Stimulated activated naive B cell treated with anti-CD40 and anti-IgM and Interleukin-4, amounts not matched to agents 10 μg/mL and 1 μg/mL and 100 μg/mL, for 72 hours (primary cell): ENCODE results near the gene LRRK1.

Experiments used
- ATAC-seq, 2 donors: fragments of 150-1000 bp; cut with Tn5 transposase; replicated peaks; 2 replicates each; pipeline ENCODE4 v1.10.0; 2021; ENCODE audit warnings: moderate library complexity in 1 of 2
- DNase-seq: peaks from one replicate; pipeline ENCODE4 v3.0.0; 2021
- H3K27ac Mint-ChIP-seq: one replicate; pipeline ENCODE4 v1.8.0; 2022; ENCODE audit warnings: mild to moderate bottlenecking, mixed read lengths
- H3K27me3 Mint-ChIP-seq, 2 donors: one replicate each; pipeline ENCODE4 v1.8.0; 2022; ENCODE audit warnings: mixed read lengths in 2 of 2
- H3K36me3 Mint-ChIP-seq, 2 donors: one replicate each; pipeline ENCODE4 v1.8.0; 2022; ENCODE audit warnings: mixed read lengths in 2 of 2, mild to moderate bottlenecking in 1 of 2
- H3K4me1 Mint-ChIP-seq, 2 donors: one replicate each; pipeline ENCODE4 v1.8.0; 2022; ENCODE audit warnings: mixed read lengths in 2 of 2, mild to moderate bottlenecking in 1 of 2
- H3K4me3 Mint-ChIP-seq, 2 donors: one replicate each; pipeline ENCODE4 v1.8.0; 2022; ENCODE audit warnings: mild to moderate bottlenecking in 2 of 2, mixed read lengths in 2 of 2, moderate library complexity in 1 of 2
- H3K9me3 Mint-ChIP-seq, 2 donors: one replicate each; pipeline ENCODE4 v1.8.0; 2022; ENCODE audit warnings: mixed read lengths in 2 of 2, mild to moderate bottlenecking in 1 of 2

The LRRK1 gene

GRCh38 chr15:101111570-101112262, 192.6 kb downstream of the LRRK1 start:
- DNase-seq (no peak), ATAC-seq (no peak)
- Mint-ChIP-seq H3K27me3 (peaks cover 7 to 11% of the 10 kb centered on the region in 2 donors), H3K27ac (no peak overlapping the region), H3K36me3 (peaks cover 2 to 3% of the 10 kb centered on the region in 2 donors), H3K4me3 (peak overlapping the region in 1 of 2 donors; percentile 23), H3K9me3 (peaks cover 0 to 4% of the 10 kb centered on the region in 2 donors), H3K4me1 (peaks cover 9 to 15% of the 10 kb centered on the region in 2 donors)

GRCh38 chr15:101112336-101113113, 193.4 kb downstream of the LRRK1 start:
- Mint-ChIP-seq H3K4me1 (peaks cover 9 to 15% of the 10 kb centered on the region in 2 donors), H3K9me3 (peaks cover 0 to 4% of the 10 kb centered on the region in 2 donors), H3K36me3 (peaks cover 2 to 3% of the 10 kb centered on the region in 2 donors), H3K27ac (no peak overlapping the region), H3K4me3 (no peak overlapping the region), H3K27me3 (peaks cover 7 to 11% of the 10 kb centered on the region in 2 donors)
- DNase-seq (no peak), ATAC-seq (no peak)

GRCh38 chr15:101113114-101114005, 194.2 kb downstream of the LRRK1 start:
- Mint-ChIP-seq H3K36me3 (peaks cover 0 to 3% of the 10 kb centered on the region in 2 donors), H3K4me1 (peaks cover 9 to 15% of the 10 kb centered on the region in 2 donors), H3K27me3 (peaks cover 7 to 11% of the 10 kb centered on the region in 2 donors), H3K4me3 (no peak overlapping the region), H3K27ac (no peak overlapping the region), H3K9me3 (peaks cover 0 to 2% of the 10 kb centered on the region in 2 donors)
- DNase-seq = no peak
- no peak for ATAC-seq

GRCh38 chr15:101114166-101114565, 195.0 kb downstream of the LRRK1 start:
- Mint-ChIP-seq H3K36me3 (no peaks in the 10 kb centered on the region), H3K27ac (no peak overlapping the region), H3K4me1 (peaks cover 9 to 15% of the 10 kb centered on the region in 2 donors), H3K9me3 (no peaks in the 10 kb centered on the region), H3K27me3 (peaks cover 7 to 11% of the 10 kb centered on the region in 2 donors), H3K4me3 (no peak overlapping the region)
- no peak for ATAC-seq
- DNase-seq = no peak

DNA sequence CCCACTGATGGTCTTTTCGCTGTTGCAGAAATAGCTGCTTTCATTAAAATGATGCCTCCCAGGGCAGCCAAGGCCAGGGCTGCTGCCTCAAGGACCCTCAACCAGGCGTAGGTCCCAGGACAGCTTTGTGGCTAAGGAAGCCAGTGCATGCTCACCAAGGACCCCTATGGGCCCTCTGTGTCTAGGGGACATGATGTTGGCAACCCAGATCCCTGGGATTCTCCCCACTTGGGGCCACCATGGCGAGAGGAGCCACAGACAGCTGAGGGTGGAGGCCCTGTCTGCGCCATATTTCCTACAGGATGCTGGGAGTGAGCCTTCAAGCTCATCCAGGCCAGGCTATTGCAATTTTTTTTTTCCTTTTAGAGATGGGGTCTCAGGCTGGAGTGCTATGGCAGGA, 195.5 kb downstream of the LRRK1 start:
- Mint-ChIP-seq H3K4me3 (no peak overlapping the region), H3K9me3 (no peaks in the 10 kb centered on the region), H3K27me3 (peaks cover 7 to 11% of the 10 kb centered on the region in 2 donors), H3K4me1 (peaks cover 9 to 15% of the 10 kb centered on the region in 2 donors), H3K27ac (no peak overlapping the region), H3K36me3 (no peaks in the 10 kb centered on the region)
- ATAC-seq = no peak
- DNase-seq = no peak

DNA sequence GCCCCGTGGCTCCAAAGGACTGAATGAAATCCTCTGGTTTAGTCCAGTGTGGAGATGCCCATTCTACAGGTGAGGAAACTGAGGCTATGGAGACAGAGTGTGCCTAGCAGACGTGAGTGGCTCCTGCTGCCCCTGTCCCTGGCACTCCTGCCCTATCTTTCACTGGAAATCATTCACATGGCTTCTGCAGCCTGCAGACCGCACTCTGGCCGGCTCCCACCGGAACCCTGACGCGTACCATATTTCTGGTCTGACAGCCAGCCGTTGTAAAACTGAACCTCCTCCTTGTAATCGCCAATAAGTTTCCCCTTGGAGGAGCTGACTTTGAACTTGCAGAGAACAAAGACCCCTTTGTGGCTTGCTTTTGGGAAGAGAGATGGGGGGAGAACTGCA, 196.2 kb downstream of the LRRK1 start:
- Mint-ChIP-seq H3K9me3 (no peaks in the 10 kb centered on the region), H3K36me3 (no peaks in the 10 kb centered on the region), H3K4me3 (no peak overlapping the region), H3K27ac (no peak overlapping the region), H3K27me3 (peaks cover 7 to 11% of the 10 kb centered on the region in 2 donors), H3K4me1 (peaks cover 9 to 15% of the 10 kb centered on the region in 2 donors)
- DNase-seq = no peak
- no peak for ATAC-seq

GRCh38 chr15:101115786-101116680, 196.9 kb downstream of the LRRK1 start:
- no peaks in the 10 kb centered on the region for H3K9me3 Mint-ChIP-seq
- peak overlapping the region; percentile 73 for H3K27ac Mint-ChIP-seq
- peaks cover 7 to 11% of the 10 kb centered on the region in 2 donors for H3K27me3 Mint-ChIP-seq
- no peak overlapping the region for H3K4me3 Mint-ChIP-seq
- ATAC-seq (peak; percentile 45 to 64), DNase-seq (no peak)
- H3K4me1 Mint-ChIP-seq = peaks cover 9 to 15% of the 10 kb centered on the region in 2 donors
- H3K36me3 Mint-ChIP-seq = no peaks in the 10 kb centered on the region

GRCh38 chr15:101116681-101116976, 197.5 kb downstream of the LRRK1 start:
- ATAC-seq (peak in 1 of 2 donors; percentile 12), DNase-seq (no peak)
- peaks cover 7 to 11% of the 10 kb centered on the region in 2 donors for H3K27me3 Mint-ChIP-seq
- no peak overlapping the region for H3K27ac Mint-ChIP-seq
- no peaks in the 10 kb centered on the region for H3K36me3 Mint-ChIP-seq
- H3K9me3 Mint-ChIP-seq = no peaks in the 10 kb centered on the region
- H3K4me3 Mint-ChIP-seq = no peak overlapping the region
- H3K4me1 Mint-ChIP-seq = peaks cover 11 to 20% of the 10 kb centered on the region in 2 donors

GRCh38 chr15:101118116-101118515, 199.0 kb downstream of the LRRK1 start:
- DNase-seq = no peak
- Mint-ChIP-seq H3K27me3 (peaks cover 5 to 7% of the 10 kb centered on the region in 2 donors), H3K36me3 (no peaks in the 10 kb centered on the region), H3K4me1 (peaks cover 17 to 34% of the 10 kb centered on the region in 2 donors), H3K9me3 (peaks cover 0 to under 1% of the 10 kb centered on the region in 2 donors), H3K27ac (no peak overlapping the region), H3K4me3 (no peak overlapping the region)
- no peak for ATAC-seq

DNA sequence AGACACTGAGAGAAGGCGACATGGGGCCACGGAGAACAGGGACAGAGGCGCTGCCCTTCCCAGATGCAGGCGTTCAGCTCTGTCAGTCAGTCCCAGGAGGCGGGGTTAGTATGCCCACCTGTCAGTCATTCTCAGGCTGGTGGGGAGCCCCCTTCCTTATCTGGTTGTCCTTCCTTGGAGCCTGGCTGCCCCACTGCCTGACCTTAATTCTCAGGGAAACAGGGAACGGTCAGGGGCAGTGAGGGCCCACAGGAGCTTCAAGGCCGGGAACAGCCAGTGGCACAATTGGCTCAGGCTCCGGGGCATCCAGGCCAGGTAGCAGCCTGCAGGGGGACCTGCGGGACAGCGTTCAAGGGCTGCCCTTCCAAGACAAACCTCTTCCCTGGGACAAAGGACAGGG, 199.5 kb downstream of the LRRK1 start:
- ATAC-seq = no peak
- Mint-ChIP-seq H3K27ac (no peak overlapping the region), H3K27me3 (peaks cover 5 to 7% of the 10 kb centered on the region in 2 donors), H3K9me3 (peaks cover 4 to 5% of the 10 kb centered on the region in 2 donors), H3K36me3 (peaks cover 0 to 4% of the 10 kb centered on the region in 2 donors), H3K4me1 (peaks cover 22 to 39% of the 10 kb centered on the region in 2 donors), H3K4me3 (no peak overlapping the region)
- no peak for DNase-seq

- H3K4me1 Mint-ChIP-seq = peaks cover 26 to 44% of the 10 kb centered on the region in 2 donors
- H3K9me3 Mint-ChIP-seq = peaks cover 4 to 6% of the 10 kb centered on the region in 2 donors
- DNase-seq (no peak), ATAC-seq (no peak)
- peaks cover 4 to 5% of the 10 kb centered on the region in 2 donors for H3K27me3 Mint-ChIP-seq
- no peak overlapping the region for H3K27ac Mint-ChIP-seq
- peaks cover 0 to 4% of the 10 kb centered on the region in 2 donors for H3K36me3 Mint-ChIP-seq
- no peak overlapping the region for H3K4me3 Mint-ChIP-seq
Observed at GRCh38 chr15:101119181-101119580, 200.0 kb downstream of the LRRK1 start.
